22Rv1 (cell line): ENCODE data around the gene CXCL5.
"Not testable (repeated sequence)": the region's sequence is repeated elsewhere in the genome, so short reads cannot be mapped to it uniquely, and the experiment has no call there.

Experiments used
- CTCF ChIP-seq: fragments of 450-650 bp; IDR thresholded peaks from 2 replicates; pipeline ENCODE4 v1.5.1; 2017; ENCODE audit warnings: mild to moderate bottlenecking
- ZFX ChIP-seq: fragments of 450-650 bp; IDR thresholded peaks from 2 replicates; pipeline ENCODE4 v1.6.1; 2017; ENCODE audit warnings: antibody characterized with exemption, borderline replicate concordance

- TF ChIP-seq CTCF, ZFX: not testable (repeated sequence)
Observed at GRCh38 chr4:73950376-73950920, 48.0 kb downstream of the CXCL5 start.
